Measurements from ENCODE around the gene NRG2. TPM values are rescaled to one million over a fixed set of nuclear protein-coding genes. Genes with fewer than 3 reads are reported as not detected.

Gene NRG2
- total and polyA plus RNA-seq, 2 experiments from 2014 or later, result 0.37 to 1.3 TPM

GRCh38 chr5:139964266-139964993 lies 78.7 kb downstream of the NRG2 start:
- Histone ChIP-seq H3K36me3 (ENCODE audit: insufficient read depth) (no peaks in the 10 kb centered on the region), H3K9me2 (ENCODE audit: insufficient read depth) (no peaks in the 10 kb centered on the region), H3K4me2 (no peak overlapping the region), H2AFZ (no peak overlapping the region), H3K4me3 (no peak overlapping the region), H3K27ac (ENCODE audit: low read depth) (no peak overlapping the region), H3K4me1 (ENCODE audit: insufficient read depth) (no peaks in the 10 kb centered on the region), H3F3A (replicated peaks; ENCODE audit: low read depth) (no peaks in the 10 kb centered on the region), H3K79me2 (replicated peaks; ENCODE audit: insufficient read depth) (no peaks in the 10 kb centered on the region), H4K20me1 (replicated peaks; ENCODE audit: insufficient read depth) (no peaks in the 10 kb centered on the region), H3K27me3 (ENCODE audit: insufficient read depth) (peaks cover 6% of the 10 kb centered on the region)
- H3K36me3 Mint-ChIP-seq (ENCODE audit: low read depth), result no peaks in the 10 kb centered on the region
- H3K9me3 Mint-ChIP-seq, result no peaks in the 10 kb centered on the region
- H3K27ac Mint-ChIP-seq, result no peak overlapping the region
- DNase-seq (ENCODE audit: low spot score) (no peak), ATAC-seq (no peak)
- H3K27me3 Mint-ChIP-seq (ENCODE audit: insufficient read depth, low read depth, poor library complexity), result peaks cover 8% of the 10 kb centered on the region
- TF ChIP-seq ETS1 (IDR thresholded peaks at IDR 0.05) (no peak), EZH2phosphoT487 (IDR thresholded peaks at IDR 0.05; ENCODE audit: unreplicated experiment) (no peak), REST (IDR thresholded peaks at IDR 0.05; ENCODE audit: unreplicated experiment) (no peak), CTCF (conservative IDR thresholded peaks at IDR 0.05; ENCODE audit: low read depth in 2 of 2) (no peak), NANOG (IDR thresholded peaks at IDR 0.05; ENCODE audit: borderline replicate concordance) (no peak), ZNF114 (CRISPR knock-in tag; IDR thresholded peaks at IDR 0.05) (no peak), EZH2 (IDR thresholded peaks at IDR 0.05; ENCODE audit: low read depth, unreplicated experiment) (no peak), CREB1 (CRISPR knock-in tag; IDR thresholded peaks at IDR 0.05; ENCODE audit: low read depth) (no peak), STAT1 (IDR thresholded peaks at IDR 0.05; ENCODE audit: unreplicated experiment) (no peak)
- no peaks in the 10 kb centered on the region for H3K4me1 Mint-ChIP-seq
- H3K4me3 Mint-ChIP-seq, result no peak overlapping the region

All from GM23338 (cell line).